MM.1S (cell line): ENCODE data around the gene IPO5.

Experiments
- DNase-seq: peaks from one replicate; pipeline ENCODE4 v3.0.0-alpha.2; 2015
- H2AFZ ChIP-seq: fragments of 300-600 bp; sonication (generic); 2 replicates; pipeline ENCODE4 v1.6.0; 2016; ENCODE audit warnings: antibody characterized with exemption, low read length
- H3F3A ChIP-seq: fragments of 300-600 bp; sonication (generic); 2 replicates; pipeline ENCODE4 v1.6.1; 2016; ENCODE audit warnings: mild to moderate bottlenecking, antibody characterized with exemption, low read length, moderate library complexity, mixed read lengths; ENCODE audit not compliant: insufficient read depth
- H3K27ac ChIP-seq: fragments of 300-600 bp; sonication (generic); 2 replicates; pipeline ENCODE4 v1.5.1; 2016; ENCODE audit warnings: mild to moderate bottlenecking, low read length
- H3K27me3 ChIP-seq: fragments of 300-600 bp; sonication (generic); replicated peaks from 2 replicates; pipeline ENCODE4 v1.6.0; 2016; ENCODE audit warnings: low read length; ENCODE audit not compliant: insufficient read depth
- H3K36me3 ChIP-seq: fragments of 300-600 bp; sonication (generic); replicated peaks from 2 replicates; pipeline ENCODE4 v1.6.1; 2016; ENCODE audit warnings: mild to moderate bottlenecking, low read length, mixed read lengths; ENCODE audit not compliant: insufficient read depth
- H3K4me1 ChIP-seq: fragments of 300-600 bp; sonication (generic); 2 replicates; pipeline ENCODE4 v1.6.1; 2016; ENCODE audit warnings: low read length, mixed read lengths
- H3K4me2 ChIP-seq: fragments of 300-600 bp; sonication (generic); 2 replicates; pipeline ENCODE4 v1.6.0; 2016; ENCODE audit warnings: low read depth, low read length
- H3K4me3 ChIP-seq: fragments of 300-600 bp; sonication (generic); 2 replicates; pipeline ENCODE4 v1.5.1; 2016; ENCODE audit warnings: low read length, mixed read lengths
- H3K79me2 ChIP-seq: fragments of 300-600 bp; sonication (generic); 2 replicates; pipeline ENCODE4 v1.6.1; 2016; ENCODE audit warnings: mixed run types, low read length, mixed read lengths
- H3K9ac ChIP-seq: fragments of 300-600 bp; sonication (generic); 2 replicates; pipeline ENCODE4 v1.6.1; 2016; ENCODE audit warnings: low read length, mixed read lengths
- H3K9me2 ChIP-seq: fragments of 300-600 bp; sonication (generic); replicated peaks from 2 replicates; pipeline ENCODE4 v1.6.1; 2016; ENCODE audit warnings: mild to moderate bottlenecking, low read length, mixed read lengths; ENCODE audit not compliant: insufficient read depth
- H3K9me3 ChIP-seq: fragments of 300-600 bp; sonication (generic); replicated peaks from 2 replicates; pipeline ENCODE4 v1.6.1; 2016; ENCODE audit warnings: mild to moderate bottlenecking, low read length, mixed read lengths; ENCODE audit not compliant: insufficient read depth
- H4K20me1 ChIP-seq: fragments of 300-600 bp; sonication (generic); 2 replicates; pipeline ENCODE4 v1.6.1; 2016; ENCODE audit warnings: mild to moderate bottlenecking, low read length, moderate library complexity, mixed read lengths; ENCODE audit not compliant: insufficient read depth
- CTCF ChIP-seq: fragments of 300-600 bp; sonication (generic); IDR thresholded peaks from 2 replicates; pipeline ENCODE4 v1.5.1; 2016; ENCODE audit warnings: antibody characterized with exemption, low read length, mixed read lengths
- EZH2 ChIP-seq: fragments of 300-600 bp; sonication (generic); optimal IDR thresholded peaks from 2 replicates; pipeline ENCODE3; 2017; ENCODE audit warnings: low read depth, mild to moderate bottlenecking, antibody characterized with exemption, low read length, mixed read lengths
- EZH2phosphoT487 ChIP-seq: fragments of 300-600 bp; sonication (generic); IDR thresholded peaks from 2 replicates; pipeline ENCODE4 v1.6.1; 2018; ENCODE audit warnings: antibody characterized with exemption, low read length

IPO5 gene

GRCh38 chr13:97967226-97967625 is 13.8 kb downstream of the IPO5 start:
- Histone ChIP-seq H3K4me2 (no peak overlapping the region), H3K36me3 (no peaks in the 10 kb centered on the region), H3K27ac (no peak overlapping the region), H4K20me1 (no peaks in the 10 kb centered on the region), H3F3A (no peaks in the 10 kb centered on the region), H3K9ac (no peak overlapping the region), H3K4me1 (no peaks in the 10 kb centered on the region), H3K79me2 (no peaks in the 10 kb centered on the region), H3K4me3 (no peak overlapping the region), H3K27me3 (no peaks in the 10 kb centered on the region), H3K9me3 (no peaks in the 10 kb centered on the region), H3K9me2 (no peaks in the 10 kb centered on the region), H2AFZ (no peak overlapping the region)
- no peak for TF ChIP-seq EZH2
- TF ChIP-seq EZH2phosphoT487: no peak
- TF ChIP-seq CTCF: no peak
- no peak for DNase-seq

- H3K4me1 ChIP-seq: no peaks in the 10 kb centered on the region
- no peak for DNase-seq
- H3K9me3 ChIP-seq: no peaks in the 10 kb centered on the region
- no peaks in the 10 kb centered on the region for H3K36me3 ChIP-seq
- H3K27ac ChIP-seq: no peak overlapping the region
- H3K9ac ChIP-seq: no peak overlapping the region
- no peaks in the 10 kb centered on the region for H3K79me2 ChIP-seq
- no peak overlapping the region for H3K4me3 ChIP-seq
- H3F3A ChIP-seq: no peaks in the 10 kb centered on the region
- no peaks in the 10 kb centered on the region for H3K27me3 ChIP-seq
- no peaks in the 10 kb centered on the region for H4K20me1 ChIP-seq
- H2AFZ ChIP-seq: no peak overlapping the region
- no peaks in the 10 kb centered on the region for H3K9me2 ChIP-seq
- H3K4me2 ChIP-seq: no peak overlapping the region
- TF ChIP-seq EZH2 (no peak), EZH2phosphoT487 (no peak), CTCF (no peak)
These were observed 14.5 kb downstream of the IPO5 start for GRCh38 chr13:97967948-97968347.

- Histone ChIP-seq H3K9me3 (no peaks in the 10 kb centered on the region), H3K36me3 (no peaks in the 10 kb centered on the region), H3K9me2 (no peaks in the 10 kb centered on the region), H3K9ac (no peak overlapping the region), H4K20me1 (no peaks in the 10 kb centered on the region), H3K4me2 (no peak overlapping the region), H3K4me1 (no peaks in the 10 kb centered on the region), H2AFZ (no peak overlapping the region), H3K4me3 (no peak overlapping the region), H3K79me2 (no peaks in the 10 kb centered on the region), H3F3A (no peaks in the 10 kb centered on the region), H3K27ac (no peak overlapping the region), H3K27me3 (no peaks in the 10 kb centered on the region)
- DNase-seq: no peak
- TF ChIP-seq EZH2 (no peak), EZH2phosphoT487 (no peak), CTCF (no peak)
These were observed 18.0 kb downstream of the IPO5 start for GRCh38 chr13:97971519-97971918.

GRCh38 chr13:97974773-97975172 is 21.3 kb downstream of the IPO5 start:
- no peak overlapping the region for H3K9ac ChIP-seq
- H3K27ac ChIP-seq: no peak overlapping the region
- H3K79me2 ChIP-seq: peaks cover 30% of the 10 kb centered on the region
- no peak overlapping the region for H3K4me2 ChIP-seq
- H3K4me1 ChIP-seq: peaks cover 9% of the 10 kb centered on the region; the same call in 1 of the 2 replicates
- peaks cover 9% of the 10 kb centered on the region for H3F3A ChIP-seq
- no peak for DNase-seq
- TF ChIP-seq CTCF (no peak), EZH2phosphoT487 (no peak), EZH2 (no peak)
- no peaks in the 10 kb centered on the region for H3K36me3 ChIP-seq
- H3K27me3 ChIP-seq: no peaks in the 10 kb centered on the region
- no peak overlapping the region for H3K4me3 ChIP-seq
- H3K9me2 ChIP-seq: no peaks in the 10 kb centered on the region
- H3K9me3 ChIP-seq: no peaks in the 10 kb centered on the region
- H4K20me1 ChIP-seq: peaks cover 11% of the 10 kb centered on the region; the same call in 1 of the 2 replicates
- H2AFZ ChIP-seq: no peak overlapping the region
